HG03565 (cell line): ENCODE results near the gene MAP1LC3B2.

Source experiments
- ATAC-seq: cut with Tn5 transposase; IDR thresholded peaks from one replicate; pipeline ENCODE4 v1.9.1; 2021; ENCODE audit warnings: mild to moderate bottlenecking, moderate library complexity; ENCODE audit not compliant: unreplicated experiment

The MAP1LC3B2 gene

GRCh38 chr12:116591855-116592637 is 32.9 kb downstream of the MAP1LC3B2 start:
- ATAC-seq: no peak

DNA sequence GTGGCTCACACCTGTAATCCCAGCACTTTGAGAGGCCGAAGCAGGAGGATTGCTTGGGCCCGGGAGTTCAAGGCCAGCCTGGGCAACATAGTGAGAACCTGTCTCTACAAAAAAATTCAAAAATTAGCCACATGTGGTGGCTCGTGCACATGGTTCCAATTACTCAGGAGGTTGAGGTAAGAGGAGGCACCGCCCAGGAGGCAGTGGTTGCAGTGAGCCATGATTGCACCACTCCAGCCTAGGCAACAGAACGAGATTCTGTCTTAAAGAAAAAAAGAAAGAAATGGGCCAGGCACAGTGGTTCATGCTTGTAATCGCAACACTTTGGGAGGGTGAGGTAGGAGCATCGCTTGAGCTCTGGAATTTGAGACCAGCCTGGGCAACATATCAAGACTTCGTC is 33.5 kb downstream of the MAP1LC3B2 start:
- no peak for ATAC-seq

DNA sequence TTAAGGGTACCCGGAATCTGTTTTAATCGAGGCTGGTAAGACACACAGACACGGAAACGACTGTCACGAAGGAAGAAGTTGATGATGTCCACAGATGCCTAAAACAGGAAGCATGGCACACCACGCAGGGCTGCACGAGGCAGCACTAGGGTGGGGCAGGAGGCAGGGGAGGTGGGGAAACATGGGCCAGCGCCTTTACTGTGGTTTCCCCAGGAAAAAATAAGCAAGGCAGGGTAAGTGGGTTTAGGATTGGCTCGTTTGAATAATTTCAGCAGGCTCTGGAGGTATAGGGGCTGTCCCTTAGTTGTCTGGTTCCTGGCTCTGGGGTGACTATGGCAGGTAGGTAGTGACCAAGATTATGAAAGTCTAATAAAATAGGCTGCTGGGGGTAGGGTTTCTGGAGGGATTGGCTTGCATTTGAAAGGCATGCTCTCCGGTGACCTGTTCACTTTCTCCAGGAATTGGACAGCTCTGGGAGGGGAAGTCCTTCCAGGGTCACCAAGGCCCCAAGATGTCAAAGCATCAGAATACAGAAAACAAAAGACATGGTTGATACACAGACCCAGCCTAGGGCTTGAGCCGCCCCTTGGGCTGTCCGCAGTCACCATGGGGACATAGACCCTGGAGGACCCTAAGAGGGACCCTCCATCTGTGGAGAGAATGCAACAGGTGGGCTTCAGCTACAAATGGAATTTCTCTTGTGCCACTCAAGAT is 35.3 kb downstream of the MAP1LC3B2 start:
- no peak for ATAC-seq

- ATAC-seq: no peak
Measured at GRCh38 chr12:116595186-116595585, 36.0 kb downstream of the MAP1LC3B2 start.

GRCh38 chr12:116595672-116596071 is 36.5 kb downstream of the MAP1LC3B2 start:
- no peak for ATAC-seq

- no peak for ATAC-seq
Measured at GRCh38 chr12:116597886-116598285, 38.7 kb downstream of the MAP1LC3B2 start.

GRCh38 chr12:116598311-116599284 is 39.4 kb downstream of the MAP1LC3B2 start:
- ATAC-seq: no peak

DNA sequence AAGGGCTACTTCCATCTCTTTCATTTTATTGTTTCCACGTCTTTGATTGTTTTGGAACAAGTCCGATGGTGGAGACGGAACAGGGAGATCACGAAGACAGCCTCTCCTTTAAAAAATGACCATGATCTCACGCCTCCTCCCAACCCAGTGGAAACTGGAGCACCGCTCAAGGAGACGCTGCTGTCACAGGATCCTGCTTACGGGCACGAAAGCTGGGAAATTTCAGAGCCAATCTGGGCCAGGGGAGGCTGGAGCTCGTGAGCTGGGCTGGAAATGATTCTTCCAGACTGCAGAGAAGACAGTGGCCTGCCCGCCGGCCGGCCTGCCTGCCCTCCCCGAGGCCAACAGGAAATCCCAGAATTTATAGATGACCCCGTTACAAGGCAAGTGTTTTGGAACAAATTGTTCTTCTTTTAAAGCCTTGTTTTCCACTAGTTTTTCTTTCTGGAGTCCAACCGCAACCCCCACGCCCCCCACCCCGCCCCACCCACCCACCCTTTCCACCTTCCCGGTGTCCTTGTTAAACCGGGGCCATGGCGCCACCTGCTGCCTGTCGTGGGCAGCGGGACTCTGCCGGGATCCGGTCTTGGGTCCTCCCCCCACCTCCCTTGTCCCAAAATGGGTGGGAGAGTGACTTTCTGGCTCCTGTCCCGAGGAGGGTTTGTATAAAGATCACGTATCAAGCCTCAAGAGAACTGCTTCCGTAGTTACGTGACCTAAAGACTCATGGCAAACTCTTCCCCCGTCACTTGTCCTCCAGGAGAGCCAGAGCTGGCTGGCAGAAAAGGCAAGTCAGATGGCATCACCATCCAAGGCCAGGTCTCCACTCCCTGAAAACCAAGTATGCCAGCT is 40.3 kb downstream of the MAP1LC3B2 start:
- no peak for ATAC-seq

- no peak for ATAC-seq
Measured at GRCh38 chr12:116600959-116601918, 42.1 kb downstream of the MAP1LC3B2 start.

DNA sequence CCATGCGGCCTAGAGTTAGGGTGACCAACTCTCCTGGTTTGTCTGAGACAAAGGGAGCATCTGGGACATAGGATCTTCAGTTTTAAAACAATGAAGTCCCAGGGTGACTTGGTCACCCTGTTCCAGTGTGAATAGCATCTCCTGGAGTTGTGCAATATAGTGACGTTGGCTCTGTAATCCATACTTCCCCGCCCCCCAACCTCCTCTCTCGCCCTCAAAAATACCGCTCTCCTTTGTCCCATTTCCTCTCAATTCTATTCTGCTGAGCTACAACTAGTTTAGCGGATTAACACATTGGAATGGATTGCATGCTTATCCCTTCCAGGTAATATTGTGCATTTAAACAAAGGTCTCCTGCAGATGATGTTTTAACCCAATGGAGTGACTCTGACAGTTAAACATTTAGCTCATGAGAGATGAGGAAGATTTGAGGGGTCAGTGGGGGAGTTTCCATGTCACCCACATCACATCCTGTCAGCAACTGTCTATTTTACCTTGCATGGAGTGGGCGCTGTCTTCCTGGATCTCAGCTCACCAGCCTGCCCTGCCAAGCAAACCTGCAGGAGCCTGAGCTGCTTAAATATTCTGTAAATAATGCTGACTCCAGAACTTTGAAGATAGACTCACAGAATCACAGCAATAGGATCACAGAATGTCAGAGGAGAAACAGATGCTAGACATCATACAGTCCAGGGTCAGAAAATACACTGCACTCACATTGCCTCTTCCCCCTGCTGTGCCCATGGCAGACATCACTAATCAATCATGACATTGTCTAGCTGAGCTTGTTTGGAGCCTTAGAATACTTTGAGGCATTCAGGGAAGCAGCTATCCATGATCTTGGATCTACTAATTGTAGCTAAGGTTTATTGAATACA is 43.0 kb downstream of the MAP1LC3B2 start:
- no peak for ATAC-seq

DNA sequence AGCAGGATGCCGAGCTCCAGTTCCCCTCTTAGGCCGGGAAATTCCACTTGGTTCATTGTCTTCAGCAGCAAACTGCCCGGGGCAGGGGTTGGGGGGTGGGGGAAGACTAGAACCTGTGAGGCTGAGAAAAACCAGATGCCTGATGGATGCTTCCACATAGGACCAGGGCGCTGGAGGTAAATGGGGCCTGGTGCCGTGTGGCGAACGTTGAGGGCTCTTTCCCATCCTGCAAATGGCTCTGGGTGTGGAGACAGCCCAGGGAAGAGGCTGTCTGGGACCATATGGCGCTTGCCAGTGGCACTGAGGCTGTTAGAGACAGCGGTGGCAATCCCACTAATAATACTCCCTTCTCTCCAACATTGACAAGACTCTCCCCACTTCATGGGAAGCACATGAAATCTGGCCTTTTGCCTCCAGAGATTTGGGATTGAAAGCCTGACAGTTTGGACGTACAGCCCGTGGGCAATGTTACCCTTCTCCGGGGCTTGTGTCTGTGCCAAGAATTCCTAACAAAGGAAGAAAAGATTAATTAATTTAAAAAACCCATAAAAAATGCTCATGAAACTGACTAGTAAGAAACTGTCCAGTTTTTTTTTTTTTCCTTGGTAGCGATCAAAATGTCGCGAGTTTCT is 44.5 kb downstream of the MAP1LC3B2 start:
- ATAC-seq: no peak

- ATAC-seq: no peak
Measured at GRCh38 chr12:116604178-116604895, 45.2 kb downstream of the MAP1LC3B2 start.

DNA sequence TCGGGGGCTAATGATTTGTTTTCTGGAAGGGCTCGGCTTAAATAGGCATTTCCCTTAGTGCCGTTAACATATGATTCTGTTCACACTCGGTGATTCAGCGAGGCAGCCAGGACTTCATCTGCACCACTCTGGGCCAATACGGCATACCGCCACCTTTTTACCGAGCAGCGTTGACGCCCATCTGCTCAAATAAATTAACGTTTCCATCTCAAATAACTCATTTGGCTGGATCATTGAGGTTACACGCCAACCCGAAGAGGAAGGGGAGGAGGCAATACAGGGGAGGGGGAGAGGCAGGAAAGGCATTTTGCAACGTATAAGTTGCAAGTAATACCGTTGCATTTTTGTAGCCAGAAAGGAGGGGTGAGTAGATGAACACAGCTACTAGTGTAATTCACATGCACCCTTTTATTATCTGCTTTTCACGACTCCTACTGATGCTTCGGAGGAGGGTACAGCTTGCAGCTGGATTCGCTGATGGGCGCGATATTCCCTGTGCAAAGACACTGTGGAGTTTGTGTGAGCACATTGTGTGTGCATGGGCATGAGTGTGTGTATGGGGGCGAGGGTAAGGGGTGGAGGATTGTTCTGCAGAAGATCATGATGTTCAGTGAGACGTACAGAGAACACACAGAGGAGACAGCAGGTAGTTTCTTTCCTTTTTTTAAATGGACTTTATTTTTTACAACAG is 45.9 kb downstream of the MAP1LC3B2 start:
- no peak for ATAC-seq

GRCh38 chr12:116606397-116606796 is 47.2 kb downstream of the MAP1LC3B2 start:
- ATAC-seq: no peak

GRCh38 chr12:116607039-116607438 is 47.9 kb downstream of the MAP1LC3B2 start:
- no peak for ATAC-seq

DNA sequence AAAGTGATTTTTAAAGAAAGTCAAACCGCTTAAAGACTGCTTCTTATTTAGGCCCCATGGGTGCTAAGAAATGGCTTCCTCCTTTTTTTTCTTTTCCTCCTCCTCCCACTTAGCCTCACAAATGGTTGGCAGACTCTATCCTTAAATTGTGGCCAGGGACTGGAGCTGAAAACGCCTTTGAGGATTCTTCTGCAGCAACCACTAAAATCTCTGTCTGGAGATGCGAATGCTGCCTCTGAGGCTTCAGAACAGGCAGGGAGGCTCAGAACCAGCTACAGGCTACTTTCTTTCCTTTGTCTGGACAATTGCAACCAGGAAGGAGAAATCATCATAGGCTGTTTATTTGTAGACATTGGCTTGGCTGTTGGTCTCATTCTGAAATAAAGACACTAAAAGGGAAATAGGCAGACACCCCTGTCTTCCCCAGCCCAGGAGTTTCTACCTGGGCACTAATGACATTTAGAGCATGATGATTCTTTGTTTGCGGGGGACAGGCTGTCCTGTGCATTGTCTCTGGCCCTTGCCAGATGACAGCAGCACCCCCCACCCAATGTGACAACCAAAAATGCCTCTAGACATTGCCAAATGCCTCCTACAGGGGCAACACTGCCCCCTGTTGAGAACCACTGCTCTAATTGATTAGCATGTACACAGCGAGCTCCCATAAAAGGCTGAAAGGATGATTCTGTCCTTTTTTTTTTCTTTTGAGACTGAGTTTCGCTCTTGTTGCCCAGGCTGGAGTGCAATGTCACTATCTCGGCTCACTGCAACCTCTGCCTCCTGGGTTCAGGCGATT is 50.3 kb downstream of the MAP1LC3B2 start:
- no peak for ATAC-seq
